Medulla oblongata (tissue), 1 donor: ENCODE results near the gene POU2F1.
"Not testable (repeated sequence)": the region's sequence is repeated elsewhere in the genome, so short reads cannot be mapped to it uniquely, and the experiment has no call there.

Source experiments
- DNase-seq: peaks from one replicate; pipeline ENCODE4 v3.0.0-alpha.2; 2015; ENCODE audit errors: extremely low spot score

Gene POU2F1

DNA sequence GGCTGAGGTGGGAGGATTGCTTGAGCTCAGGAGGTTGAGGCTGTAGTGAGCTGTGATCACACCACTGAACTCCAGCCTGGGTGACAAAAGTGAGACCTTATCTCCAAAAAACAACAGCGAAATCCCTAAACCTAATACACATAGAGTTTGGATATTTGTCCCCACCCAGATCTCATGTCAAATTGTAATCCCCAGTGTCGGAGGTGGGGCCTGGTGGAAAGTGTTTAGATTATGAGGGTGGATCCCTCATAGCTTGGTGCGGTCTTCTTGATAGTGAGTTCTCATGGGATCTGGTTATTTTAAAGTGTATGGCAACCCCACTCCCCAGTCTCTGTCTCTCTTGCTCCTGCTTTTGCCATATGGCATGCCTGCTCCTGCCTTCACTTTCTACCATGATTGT, 94.0 kb downstream of the POU2F1 start:
- no peak for DNase-seq

DNA sequence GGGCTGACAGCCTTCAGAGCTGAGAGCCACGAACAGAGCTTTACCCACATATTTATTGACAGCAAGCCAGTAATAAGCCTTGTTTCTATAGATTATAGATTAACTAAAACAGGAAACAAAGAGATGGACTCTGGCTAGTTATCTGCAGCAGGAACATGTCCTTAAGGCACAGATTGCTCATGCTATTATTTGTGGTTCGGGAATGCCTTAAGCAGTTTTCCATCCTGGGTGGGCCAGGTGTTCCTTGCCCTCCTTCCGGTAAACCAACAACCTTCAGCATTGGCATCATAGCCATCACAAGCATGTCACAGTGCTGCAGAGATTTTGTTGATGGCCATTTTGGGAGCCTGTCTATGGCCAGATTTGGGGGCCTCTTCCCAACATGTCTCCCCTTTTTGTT, 96.8 kb downstream of the POU2F1 start:
- no peak for DNase-seq

DNA sequence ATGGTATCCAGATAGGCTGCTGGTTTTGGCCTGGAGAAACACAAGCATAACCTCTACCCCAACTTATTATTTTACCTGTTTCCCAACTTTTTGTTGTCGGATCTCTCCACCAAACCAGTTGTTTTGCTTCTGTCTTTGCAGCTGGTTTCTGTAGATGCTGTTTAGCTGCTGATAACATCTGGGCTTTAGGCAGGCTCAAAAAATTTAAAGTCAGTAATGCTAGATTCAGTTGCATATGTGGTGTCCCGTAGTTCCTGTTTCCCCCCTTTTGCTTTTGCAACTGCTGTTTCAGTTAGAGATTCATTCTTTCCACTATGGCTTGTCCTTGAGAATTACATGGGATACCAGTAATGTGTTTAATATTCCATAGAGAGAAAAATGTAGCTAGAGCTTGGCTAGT, 98.5 kb downstream of the POU2F1 start:
- not testable (repeated sequence) for DNase-seq

DNA sequence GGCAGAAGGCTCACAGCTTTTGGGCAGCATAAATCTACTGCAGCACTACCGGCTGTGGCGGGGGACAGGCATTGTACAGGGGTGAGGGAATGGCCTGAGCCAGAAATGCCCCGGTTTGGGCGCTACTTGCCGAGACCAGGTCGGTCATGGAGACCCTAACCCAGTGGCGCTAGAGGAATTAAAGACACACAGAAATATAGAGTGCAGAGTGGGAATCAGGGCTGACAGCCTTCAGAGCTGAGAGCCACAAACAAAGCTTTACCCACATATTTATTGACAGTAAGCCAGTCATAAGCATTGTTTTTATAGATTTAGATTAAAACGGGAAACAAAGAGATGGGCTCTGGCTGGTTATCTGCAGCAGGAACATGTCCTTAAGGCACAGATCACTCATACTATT, 101.8 kb downstream of the POU2F1 start:
- no peak for DNase-seq

DNA sequence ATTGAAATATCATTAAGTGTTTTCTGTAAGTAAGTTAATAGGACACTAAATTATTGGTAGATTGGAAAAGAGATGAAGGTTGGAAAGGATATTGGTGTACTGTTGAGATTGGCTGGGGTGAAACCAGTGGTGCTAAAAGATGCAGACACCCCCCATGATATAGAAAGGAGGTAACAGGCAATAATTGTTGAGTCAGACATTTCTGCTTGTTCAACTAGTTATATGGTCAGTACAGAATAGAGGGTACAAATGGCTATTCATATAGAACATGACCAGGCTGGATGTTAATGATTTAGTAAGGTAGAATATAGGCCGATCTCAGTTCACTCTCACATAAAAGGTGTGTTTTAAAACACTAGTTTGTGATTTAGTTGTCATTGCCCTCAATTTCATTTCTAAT, 104.5 kb downstream of the POU2F1 start:
- DNase-seq = no peak

DNA sequence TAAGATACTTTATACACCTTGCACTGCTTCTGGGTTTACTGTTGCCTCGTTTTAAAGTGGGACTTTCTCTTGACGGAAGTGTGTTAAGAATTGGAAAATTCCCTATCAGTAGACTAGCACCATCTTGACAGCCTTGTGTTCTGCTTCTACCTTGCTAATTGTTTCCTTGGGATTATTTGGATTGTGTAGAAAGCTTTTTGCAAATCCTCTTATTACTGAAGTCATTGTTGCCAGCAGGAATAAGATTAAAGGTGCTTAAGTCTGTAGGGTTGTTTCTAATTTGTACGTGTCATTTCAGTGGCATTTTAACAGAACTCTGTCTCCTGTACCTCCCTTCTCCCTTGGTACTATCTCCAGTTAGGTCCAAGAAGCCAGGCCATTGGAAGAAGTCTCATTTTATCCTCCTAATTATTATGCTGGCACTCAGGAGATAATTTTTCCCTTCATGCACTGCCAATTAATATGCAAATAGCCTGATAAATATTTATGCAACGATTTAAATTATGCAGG, 107.7 kb downstream of the POU2F1 start:
- DNase-seq = no peak

GRCh38 chr1:167328816-167329483, 108.3 kb downstream of the POU2F1 start:
- peak; percentile 70 for DNase-seq

DNA sequence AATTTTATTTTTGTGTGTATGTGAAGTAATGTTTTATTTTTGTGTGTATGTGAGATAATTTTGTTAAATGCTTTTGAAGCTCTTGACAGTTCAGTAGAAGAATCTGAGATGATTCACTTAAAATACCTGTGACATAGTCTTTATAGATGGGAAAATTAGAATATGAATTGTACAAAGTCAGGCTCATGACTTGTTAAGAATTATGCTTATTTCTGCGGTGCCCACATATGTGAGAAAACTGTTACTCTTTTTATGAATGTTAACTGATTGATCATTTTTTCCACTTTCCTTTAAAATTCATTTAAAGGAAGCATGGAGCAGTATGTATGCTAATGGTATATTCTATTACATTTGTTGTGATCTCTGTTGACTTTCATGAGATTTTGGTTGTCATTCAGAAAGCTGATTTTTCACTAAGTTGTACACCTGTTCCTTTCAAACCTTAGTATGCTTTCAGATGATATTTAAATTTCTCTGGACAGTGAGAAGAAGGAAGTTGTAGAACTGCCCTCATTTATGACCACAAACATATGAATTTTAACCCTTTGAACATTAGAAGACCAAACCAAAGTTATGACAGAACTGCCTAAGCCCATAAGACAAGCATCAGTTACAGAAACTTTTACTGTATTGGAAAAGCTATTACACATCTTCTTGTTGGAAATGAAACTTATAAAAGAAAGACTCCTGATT, 110.1 kb downstream of the POU2F1 start:
- DNase-seq = no peak

DNA sequence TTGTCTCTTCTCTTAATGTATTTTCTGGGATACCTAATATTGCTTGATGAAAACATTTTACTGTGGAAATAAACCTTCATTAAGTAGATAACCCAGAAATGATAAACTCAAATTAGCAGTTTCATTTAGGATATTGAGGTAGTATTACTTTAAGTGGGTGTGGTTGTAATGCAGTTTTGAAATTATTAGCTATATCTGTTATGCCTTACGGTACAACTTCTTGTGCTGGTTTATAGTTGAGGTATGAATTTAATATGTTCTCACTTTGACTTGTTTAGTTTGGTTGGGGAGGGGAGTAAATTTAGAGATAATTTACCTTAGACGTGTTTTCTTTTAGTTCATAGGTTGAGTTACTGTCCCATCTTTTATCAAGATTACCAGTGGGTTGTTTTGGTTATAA, 111.0 kb downstream of the POU2F1 start:
- DNase-seq = no peak

DNA sequence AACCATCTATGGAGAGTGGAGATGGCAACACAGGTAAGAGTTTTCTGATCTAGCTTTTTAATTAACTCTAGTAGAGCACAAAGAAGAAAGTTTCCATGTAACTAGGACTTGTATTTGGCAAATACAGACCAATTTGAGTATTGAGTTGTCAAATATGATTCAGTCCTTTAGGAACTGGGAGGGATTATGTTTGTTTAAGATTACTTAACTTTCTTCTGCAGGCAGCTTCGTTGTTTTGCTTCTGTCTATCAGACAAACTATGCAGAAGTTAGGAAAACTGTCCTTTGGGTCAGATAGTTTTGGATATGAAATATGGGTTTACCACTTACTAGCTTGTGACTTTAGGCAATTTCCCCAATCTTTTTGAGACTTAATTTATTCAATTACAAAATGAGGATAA, 111.8 kb downstream of the POU2F1 start:
- DNase-seq = no peak

DNA sequence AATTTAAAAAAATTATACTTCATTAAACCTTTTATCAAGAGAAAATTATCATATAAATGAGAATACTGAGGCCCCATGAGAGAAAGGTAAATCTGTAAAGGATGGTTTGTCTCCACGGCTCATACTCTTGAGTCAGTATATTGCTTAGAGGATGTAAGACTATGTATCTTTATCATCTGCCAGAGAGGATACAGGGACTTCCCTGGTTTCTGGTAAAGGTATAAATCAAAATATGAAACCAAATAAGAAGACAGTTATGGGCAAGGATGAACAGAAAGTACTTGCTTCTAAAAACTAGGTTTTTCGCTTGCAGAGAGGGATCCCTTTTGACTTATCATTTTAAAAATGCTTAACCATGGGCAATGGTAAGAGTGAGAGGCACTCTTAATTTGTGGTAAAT, 112.4 kb downstream of the POU2F1 start:
- DNase-seq = no peak

DNA sequence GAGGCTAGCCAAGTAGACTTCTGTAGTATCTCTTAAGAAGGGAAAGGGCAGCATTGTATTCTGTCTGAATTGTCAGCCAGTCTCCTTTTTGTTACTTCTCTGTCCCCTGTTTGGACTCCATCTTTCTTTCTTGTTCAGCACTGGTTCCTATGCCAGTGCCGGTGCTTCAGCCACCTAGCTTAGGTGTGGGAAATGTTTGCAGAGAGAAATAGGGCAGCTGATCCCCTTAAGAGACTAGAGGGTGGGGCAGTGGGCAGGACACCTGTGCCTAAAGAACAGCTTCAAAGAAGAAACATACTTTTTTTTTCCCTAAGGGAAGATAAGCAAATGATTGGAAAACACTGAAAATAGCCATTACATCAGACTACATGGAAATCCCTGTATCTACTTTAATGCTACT, 113.0 kb downstream of the POU2F1 start:
- DNase-seq = no peak

- no peak for DNase-seq
Measured at GRCh38 chr1:167339405-167339804, 118.7 kb downstream of the POU2F1 start.

GRCh38 chr1:167342846-167343245, 122.2 kb downstream of the POU2F1 start:
- no peak for DNase-seq

- no peak for DNase-seq
Measured at GRCh38 chr1:167344112-167344511, 123.4 kb downstream of the POU2F1 start.

DNA sequence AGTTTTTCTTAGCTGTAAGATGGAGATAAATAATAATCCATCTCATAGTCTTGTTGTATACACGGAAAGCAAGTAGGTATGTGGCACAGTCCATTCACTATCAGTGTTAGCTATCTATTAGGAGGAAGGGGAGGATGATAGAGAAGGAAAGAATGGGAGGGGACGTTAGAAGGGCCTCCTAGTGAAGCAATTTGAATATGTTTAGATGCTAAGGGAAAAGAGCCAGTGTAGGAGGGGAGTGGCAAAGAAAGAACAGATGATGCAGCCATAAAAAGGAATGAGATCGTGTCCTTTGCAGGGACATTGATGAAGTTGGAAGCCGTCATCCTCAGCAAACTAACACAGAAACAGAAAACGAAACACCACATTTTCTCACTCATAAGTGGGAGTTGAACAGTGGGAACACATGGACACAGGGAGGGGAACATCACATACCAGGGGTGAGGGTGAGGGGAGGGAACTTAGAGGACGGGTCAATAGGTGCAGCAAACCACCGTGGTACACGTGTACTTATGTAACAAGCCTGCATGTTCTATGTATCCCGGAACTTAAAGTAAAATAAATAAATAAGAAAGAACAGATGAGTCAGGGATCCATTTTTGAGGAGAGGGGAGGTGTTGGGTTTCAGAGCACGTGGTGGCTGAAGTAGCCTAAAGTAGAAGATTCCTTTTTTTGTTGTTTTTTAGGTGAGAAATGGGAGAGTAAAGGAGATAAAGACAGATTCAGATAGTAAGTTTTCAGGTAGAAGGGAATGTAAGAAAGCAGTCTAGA, 124.1 kb downstream of the POU2F1 start:
- no peak for DNase-seq

- no peak for DNase-seq
Measured at GRCh38 chr1:167345386-167345733, 124.7 kb downstream of the POU2F1 start.

GRCh38 chr1:167357305-167357704, 136.6 kb downstream of the POU2F1 start:
- DNase-seq = no peak

GRCh38 chr1:167359295-167359694, 138.6 kb downstream of the POU2F1 start:
- DNase-seq = no peak

- no peak for DNase-seq
Measured at GRCh38 chr1:167360120-167360519, 139.4 kb downstream of the POU2F1 start.

GRCh38 chr1:167362638-167363037, 142.0 kb downstream of the POU2F1 start:
- no peak for DNase-seq

DNA sequence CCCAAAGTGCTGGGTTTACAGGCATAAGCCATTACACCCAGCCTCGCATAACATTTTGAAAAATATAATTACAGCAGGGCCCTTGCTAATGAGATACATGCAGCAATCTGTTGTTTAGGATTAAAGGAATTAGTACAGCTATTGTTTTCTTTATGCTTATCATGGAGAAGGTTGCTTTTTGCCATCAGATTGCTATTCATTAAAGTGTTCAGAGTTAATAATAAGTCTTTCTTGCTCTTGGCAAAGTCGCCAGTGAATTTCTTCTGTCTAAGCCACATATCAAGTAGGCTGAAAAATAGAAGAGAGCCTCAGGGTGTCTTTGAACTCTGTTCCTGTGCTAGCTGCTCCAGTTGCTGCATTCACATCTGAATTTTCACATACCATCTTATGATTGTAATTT, 144.1 kb downstream of the POU2F1 start:
- no peak for DNase-seq

GRCh38 chr1:167365360-167365759, 144.7 kb downstream of the POU2F1 start:
- DNase-seq = no peak
